MM.1S (cell line): ENCODE results near the gene SPPL2C.

ENCODE experiments used
- DNase-seq: peaks from one replicate; pipeline ENCODE4 v3.0.0-alpha.2; 2015
- H2AFZ ChIP-seq: fragments of 300-600 bp; sonication (generic); 2 replicates; pipeline ENCODE4 v1.6.0; 2016; ENCODE audit warnings: antibody characterized with exemption, low read length
- H3F3A ChIP-seq: fragments of 300-600 bp; sonication (generic); 2 replicates; pipeline ENCODE4 v1.6.1; 2016; ENCODE audit warnings: mild to moderate bottlenecking, antibody characterized with exemption, low read length, moderate library complexity, mixed read lengths; ENCODE audit not compliant: insufficient read depth
- H3K27ac ChIP-seq: fragments of 300-600 bp; sonication (generic); 2 replicates; pipeline ENCODE4 v1.5.1; 2016; ENCODE audit warnings: mild to moderate bottlenecking, low read length
- H3K27me3 ChIP-seq: fragments of 300-600 bp; sonication (generic); replicated peaks from 2 replicates; pipeline ENCODE4 v1.6.0; 2016; ENCODE audit warnings: low read length; ENCODE audit not compliant: insufficient read depth
- H3K36me3 ChIP-seq: fragments of 300-600 bp; sonication (generic); replicated peaks from 2 replicates; pipeline ENCODE4 v1.6.1; 2016; ENCODE audit warnings: mild to moderate bottlenecking, low read length, mixed read lengths; ENCODE audit not compliant: insufficient read depth
- H3K4me1 ChIP-seq: fragments of 300-600 bp; sonication (generic); 2 replicates; pipeline ENCODE4 v1.6.1; 2016; ENCODE audit warnings: low read length, mixed read lengths
- H3K4me2 ChIP-seq: fragments of 300-600 bp; sonication (generic); 2 replicates; pipeline ENCODE4 v1.6.0; 2016; ENCODE audit warnings: low read depth, low read length
- H3K4me3 ChIP-seq: fragments of 300-600 bp; sonication (generic); 2 replicates; pipeline ENCODE4 v1.5.1; 2016; ENCODE audit warnings: low read length, mixed read lengths
- H3K79me2 ChIP-seq: fragments of 300-600 bp; sonication (generic); 2 replicates; pipeline ENCODE4 v1.6.1; 2016; ENCODE audit warnings: mixed run types, low read length, mixed read lengths
- H3K9ac ChIP-seq: fragments of 300-600 bp; sonication (generic); 2 replicates; pipeline ENCODE4 v1.6.1; 2016; ENCODE audit warnings: low read length, mixed read lengths
- H3K9me2 ChIP-seq: fragments of 300-600 bp; sonication (generic); replicated peaks from 2 replicates; pipeline ENCODE4 v1.6.1; 2016; ENCODE audit warnings: mild to moderate bottlenecking, low read length, mixed read lengths; ENCODE audit not compliant: insufficient read depth
- H3K9me3 ChIP-seq: fragments of 300-600 bp; sonication (generic); replicated peaks from 2 replicates; pipeline ENCODE4 v1.6.1; 2016; ENCODE audit warnings: mild to moderate bottlenecking, low read length, mixed read lengths; ENCODE audit not compliant: insufficient read depth
- H4K20me1 ChIP-seq: fragments of 300-600 bp; sonication (generic); 2 replicates; pipeline ENCODE4 v1.6.1; 2016; ENCODE audit warnings: mild to moderate bottlenecking, low read length, moderate library complexity, mixed read lengths; ENCODE audit not compliant: insufficient read depth
- CTCF ChIP-seq: fragments of 300-600 bp; sonication (generic); IDR thresholded peaks from 2 replicates; pipeline ENCODE4 v1.5.1; 2016; ENCODE audit warnings: antibody characterized with exemption, low read length, mixed read lengths
- EZH2 ChIP-seq: fragments of 300-600 bp; sonication (generic); optimal IDR thresholded peaks from 2 replicates; pipeline ENCODE3; 2017; ENCODE audit warnings: low read depth, mild to moderate bottlenecking, antibody characterized with exemption, low read length, mixed read lengths
- EZH2phosphoT487 ChIP-seq: fragments of 300-600 bp; sonication (generic); IDR thresholded peaks from 2 replicates; pipeline ENCODE4 v1.6.1; 2018; ENCODE audit warnings: antibody characterized with exemption, low read length

The SPPL2C gene

DNA sequence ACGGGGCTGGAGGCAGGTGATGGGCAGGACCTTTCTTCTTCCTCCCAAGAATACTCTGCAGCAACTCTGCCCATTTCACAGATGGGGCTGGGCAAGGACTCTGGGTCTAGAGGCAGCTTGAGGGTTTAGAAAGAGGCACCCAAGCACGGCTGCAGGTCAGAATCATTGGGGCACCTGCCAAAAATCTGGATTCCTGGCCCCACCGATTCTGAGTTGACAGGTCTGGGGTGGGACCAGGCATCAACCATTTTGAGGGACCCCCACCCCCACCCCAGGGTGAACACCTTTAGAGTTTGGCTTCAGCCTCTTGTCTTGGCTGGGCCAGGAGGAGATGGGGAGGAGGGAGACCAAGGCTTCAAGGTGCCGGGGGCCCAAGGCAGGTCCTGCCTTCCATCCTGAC is 5.3 kb downstream of the SPPL2C start:
- Histone ChIP-seq H3K4me1 (peaks cover 17% of the 10 kb centered on the region), H3K4me3 (no peak overlapping the region), H3K36me3 (no peaks in the 10 kb centered on the region), H3K27ac (no peak overlapping the region), H3K9ac (no peak overlapping the region), H4K20me1 (no peaks in the 10 kb centered on the region), H3F3A (0 out of 2 replicates have a peak, but pooled peaks cover 4% of the 10 kb centered on the region), H3K79me2 (no peaks in the 10 kb centered on the region), H3K9me3 (no peaks in the 10 kb centered on the region), H3K9me2 (no peaks in the 10 kb centered on the region), H3K4me2 (no peak overlapping the region), H3K27me3 (peaks cover 25% of the 10 kb centered on the region), H2AFZ (no peak overlapping the region)
- no peak for DNase-seq
- TF ChIP-seq EZH2 (no peak), CTCF (no peak), EZH2phosphoT487 (no peak)

DNA sequence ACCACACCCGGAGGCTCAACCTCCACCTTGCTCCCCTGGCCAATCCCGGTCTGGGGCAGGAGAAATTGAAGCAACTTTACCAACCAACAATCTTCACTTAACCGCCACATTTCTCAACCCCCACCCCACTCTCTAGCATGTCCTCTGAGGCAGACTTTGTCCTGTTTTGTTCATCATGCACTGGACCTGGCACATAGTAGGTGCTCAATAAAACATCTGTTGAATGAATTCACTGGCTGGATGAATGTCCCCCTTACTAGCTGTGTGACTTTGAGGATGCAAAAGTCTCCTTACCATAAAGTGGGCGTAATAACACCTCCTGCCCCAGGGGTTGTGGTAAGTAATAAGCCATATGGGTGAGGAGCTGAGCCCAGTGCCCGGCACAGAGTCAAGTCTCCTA is 5.8 kb downstream of the SPPL2C start:
- H3K4me3 ChIP-seq, result no peak overlapping the region
- peaks cover 17% of the 10 kb centered on the region for H3K4me1 ChIP-seq
- no peak for DNase-seq
- H3K36me3 ChIP-seq, result no peaks in the 10 kb centered on the region
- H3K79me2 ChIP-seq, result no peaks in the 10 kb centered on the region
- no peak overlapping the region for H3K4me2 ChIP-seq
- no peak overlapping the region for H3K9ac ChIP-seq
- no peak for TF ChIP-seq EZH2phosphoT487
- no peak for TF ChIP-seq CTCF
- no peak for TF ChIP-seq EZH2
- peaks cover 20% of the 10 kb centered on the region for H3K27me3 ChIP-seq
- no peaks in the 10 kb centered on the region for H3K9me3 ChIP-seq
- H3F3A ChIP-seq, result 0 out of 2 replicates have a peak, but pooled peaks cover 4% of the 10 kb centered on the region
- no peak overlapping the region for H2AFZ ChIP-seq
- no peaks in the 10 kb centered on the region for H4K20me1 ChIP-seq
- H3K9me2 ChIP-seq, result no peaks in the 10 kb centered on the region
- H3K27ac ChIP-seq, result no peak overlapping the region

- Histone ChIP-seq H3K36me3 (no peaks in the 10 kb centered on the region), H3F3A (0 out of 2 replicates have a peak, but pooled peaks cover 4% of the 10 kb centered on the region), H3K27ac (no peak overlapping the region), H3K9me3 (no peaks in the 10 kb centered on the region), H3K79me2 (no peaks in the 10 kb centered on the region), H3K4me2 (no peak overlapping the region), H3K9ac (no peak overlapping the region), H3K4me1 (peaks cover 17% of the 10 kb centered on the region), H3K4me3 (no peak overlapping the region), H3K9me2 (no peaks in the 10 kb centered on the region), H4K20me1 (no peaks in the 10 kb centered on the region), H2AFZ (0 out of 2 replicates have a peak overlapping the region, but pooled peaks have one; percentile 18), H3K27me3 (peaks cover 15% of the 10 kb centered on the region)
- no peak for DNase-seq
- TF ChIP-seq EZH2 (no peak), EZH2phosphoT487 (no peak), CTCF (no peak)
These were observed 6.3 kb downstream of the SPPL2C start for GRCh38 chr17:45851022-45851421.
